Measurements from ENCODE around the gene ATRIP.

Gene ATRIP

GRCh38 chr3:48430708-48431101, 15.8 kb upstream of the ATRIP start:
- TF ChIP-seq CTCF (IDR thresholded peaks at IDR 0.05; ENCODE audit: extremely low read depth, missing control alignments), result no peak
- no peak for DNase-seq (ENCODE audit: low spot score)

GRCh38 chr3:48431224-48432029, 15.1 kb upstream of the ATRIP start:
- no peak for DNase-seq (ENCODE audit: low spot score)
- no peak for TF ChIP-seq CTCF (IDR thresholded peaks at IDR 0.05; ENCODE audit: extremely low read depth, missing control alignments)

GRCh38 chr3:48432411-48433371, 13.8 kb upstream of the ATRIP start:
- no peak for DNase-seq (ENCODE audit: low spot score)
- no peak for TF ChIP-seq CTCF (IDR thresholded peaks at IDR 0.05; ENCODE audit: extremely low read depth, missing control alignments)

- TF ChIP-seq CTCF (IDR thresholded peaks at IDR 0.05; ENCODE audit: extremely low read depth, missing control alignments), result no peak
Measured at GRCh38 chr3:48433472-48434118, 12.9 kb upstream of the ATRIP start.

GRCh38 chr3:48434591-48435222, 11.8 kb upstream of the ATRIP start:
- DNase-seq (ENCODE audit: low spot score), result no peak
- TF ChIP-seq CTCF (IDR thresholded peaks at IDR 0.05; ENCODE audit: extremely low read depth, missing control alignments), result no peak

More at GRCh38 chr3:48433472-48434118, 12.9 kb upstream of the ATRIP start:
- DNase-seq (ENCODE audit: low spot score), result no peak

- no peak for TF ChIP-seq CTCF (IDR thresholded peaks at IDR 0.05; ENCODE audit: extremely low read depth, missing control alignments)
- no peak for DNase-seq (ENCODE audit: low spot score)
Measured at GRCh38 chr3:48435223-48435595, 11.3 kb upstream of the ATRIP start.
